Measurements from ENCODE around the gene LRMDA.

The LRMDA gene

GRCh38 chr10:76161301-76161582 lies 729.8 kb downstream of the LRMDA start:
- DNase-seq = no peak
- H3K36me3 ChIP-seq (ENCODE audit: control insufficient read depth in 1 of 2, insufficient read depth in 2 of 2, low read depth in 1 of 2, low read length in 2 of 2) = no peaks in the 10 kb centered on the region
- no peak overlapping the region for H2BK120ac ChIP-seq (ENCODE audit: low read depth, low read length)

GRCh38 chr10:76168437-76168836 lies 737.0 kb downstream of the LRMDA start:
- no peaks in the 10 kb centered on the region for H3K79me1 ChIP-seq (replicated peaks; ENCODE audit: low read length, poor library complexity, severe bottlenecking)
- H2BK5ac ChIP-seq (ENCODE audit: low read depth, low read length, poor library complexity, severe bottlenecking) = no peak overlapping the region
- WGBS = 100% methylated on average over 1 of the region's 1 CpG
- DNase-seq = no peak
- no peak overlapping the region for H3K9ac ChIP-seq (ENCODE audit: low read length)
- no peak overlapping the region for H3K23ac ChIP-seq (ENCODE audit: low read length in 2 of 2)
- H3K9me3 ChIP-seq (ENCODE audit: control insufficient read depth, low read length) = peaks cover 3% of the 10 kb centered on the region
- H3K18ac ChIP-seq (ENCODE audit: low read depth in 1 of 2, low read length in 2 of 2) = no peak overlapping the region
- H3K4me2 ChIP-seq (ENCODE audit: low read length, poor library complexity, severe bottlenecking) = no peak overlapping the region
- no peak overlapping the region for H2BK12ac ChIP-seq (ENCODE audit: low read length in 2 of 2)
- H3K27ac ChIP-seq (ENCODE audit: low read length, poor library complexity, severe bottlenecking) = no peak overlapping the region
- no peak overlapping the region for H3K4ac ChIP-seq (ENCODE audit: low read depth in 1 of 2, low read length in 2 of 2)
- no peak overlapping the region for H3K14ac ChIP-seq (ENCODE audit: low read length in 2 of 2)
- no peak overlapping the region for H2BK15ac ChIP-seq (ENCODE audit: low read depth, poor library complexity, severe bottlenecking)
- H3K36me3 ChIP-seq (ENCODE audit: control insufficient read depth in 1 of 2, insufficient read depth in 2 of 2, low read depth in 1 of 2, low read length in 2 of 2) = no peaks in the 10 kb centered on the region
- no peak overlapping the region for H4K8ac ChIP-seq (ENCODE audit: low read length)
- H3K4me1 ChIP-seq (ENCODE audit: control insufficient read depth, insufficient read depth, low read depth, low read length) = no peaks in the 10 kb centered on the region
- H3K4me3 ChIP-seq (ENCODE audit: insufficient read depth in 1 of 2, low read depth in 1 of 2, low read length in 2 of 2) = no peak overlapping the region
- H2BK120ac ChIP-seq (ENCODE audit: low read depth, low read length) = no peak overlapping the region
- no peak overlapping the region for H2AK5ac ChIP-seq (ENCODE audit: low read length, severe bottlenecking)
- H2AFZ ChIP-seq (ENCODE audit: low read depth, low read length) = no peak overlapping the region
- peaks cover 0 to 14% of the 10 kb centered on the region in 2 experiments for H3K27me3 ChIP-seq (ENCODE audit: control insufficient read depth in 1 of 2, insufficient read depth in 1 of 2, low read length in 2 of 2)
- H4K91ac ChIP-seq (ENCODE audit: low read length) = no peak overlapping the region

More at GRCh38 chr10:76161301-76161582, 729.8 kb downstream of the LRMDA start:
- H3K4me3 ChIP-seq (ENCODE audit: insufficient read depth in 1 of 2, low read depth in 1 of 2, low read length in 2 of 2) = no peak overlapping the region
- H2AFZ ChIP-seq (ENCODE audit: low read depth, low read length) = no peak overlapping the region
- H3K4me2 ChIP-seq (ENCODE audit: low read length, poor library complexity, severe bottlenecking) = no peak overlapping the region
- H2BK12ac ChIP-seq (ENCODE audit: low read length in 2 of 2) = peak overlapping the region in 1 of 2 experiments; percentile 42
- no peaks in the 10 kb centered on the region for H3K4me1 ChIP-seq (ENCODE audit: control insufficient read depth, insufficient read depth, low read depth, low read length)
- no peak overlapping the region for H3K4ac ChIP-seq (ENCODE audit: low read depth in 1 of 2, low read length in 2 of 2)
- H2BK5ac ChIP-seq (ENCODE audit: low read depth, low read length, poor library complexity, severe bottlenecking) = no peak overlapping the region
- no peak overlapping the region for H3K23ac ChIP-seq (ENCODE audit: low read length in 2 of 2)
- no peak overlapping the region for H3K27ac ChIP-seq (ENCODE audit: low read length, poor library complexity, severe bottlenecking)
- H3K14ac ChIP-seq (ENCODE audit: low read length in 2 of 2) = no peak overlapping the region
- H4K8ac ChIP-seq (ENCODE audit: low read length) = peak overlapping the region; percentile 29
- H3K18ac ChIP-seq (ENCODE audit: low read depth in 1 of 2, low read length in 2 of 2) = no peak overlapping the region
- WGBS = 80% methylated on average over 7 of the region's 7 CpGs
- peak overlapping the region; percentile 40 for H3K9ac ChIP-seq (ENCODE audit: low read length)
- H3K79me1 ChIP-seq (replicated peaks; ENCODE audit: low read length, poor library complexity, severe bottlenecking) = no peaks in the 10 kb centered on the region
- no peak overlapping the region for H4K91ac ChIP-seq (ENCODE audit: low read length)
- peaks cover 3% of the 10 kb centered on the region for H3K9me3 ChIP-seq (ENCODE audit: control insufficient read depth, low read length)
- H2BK15ac ChIP-seq (ENCODE audit: low read depth, poor library complexity, severe bottlenecking) = no peak overlapping the region
- peaks cover 0 to 3% of the 10 kb centered on the region in 2 experiments for H3K27me3 ChIP-seq (ENCODE audit: control insufficient read depth in 1 of 2, insufficient read depth in 1 of 2, low read length in 2 of 2)
- no peak overlapping the region for H2AK5ac ChIP-seq (ENCODE audit: low read length, severe bottlenecking)

GRCh38 chr10:76169246-76169645 lies 737.8 kb downstream of the LRMDA start:
- Histone ChIP-seq H3K4me1 (ENCODE audit: control insufficient read depth, insufficient read depth, low read depth, low read length) (no peaks in the 10 kb centered on the region), H2BK5ac (ENCODE audit: low read depth, low read length, poor library complexity, severe bottlenecking) (no peak overlapping the region), H2BK12ac (ENCODE audit: low read length in 2 of 2) (no peak overlapping the region), H2BK15ac (ENCODE audit: low read depth, poor library complexity, severe bottlenecking) (no peak overlapping the region), H2AFZ (ENCODE audit: low read depth, low read length) (no peak overlapping the region), H3K9ac (ENCODE audit: low read length) (no peak overlapping the region), H3K4me2 (ENCODE audit: low read length, poor library complexity, severe bottlenecking) (no peak overlapping the region), H4K8ac (ENCODE audit: low read length) (no peak overlapping the region), H3K4ac (ENCODE audit: low read depth in 1 of 2, low read length in 2 of 2) (no peak overlapping the region), H3K14ac (ENCODE audit: low read length in 2 of 2) (no peak overlapping the region), H3K27me3 (ENCODE audit: control insufficient read depth in 1 of 2, insufficient read depth in 1 of 2, low read length in 2 of 2) (peaks cover 0 to 14% of the 10 kb centered on the region in 2 experiments), H3K27ac (ENCODE audit: low read length, poor library complexity, severe bottlenecking) (no peak overlapping the region), H3K23ac (ENCODE audit: low read length in 2 of 2) (no peak overlapping the region), H3K18ac (ENCODE audit: low read depth in 1 of 2, low read length in 2 of 2) (no peak overlapping the region), H4K91ac (ENCODE audit: low read length) (no peak overlapping the region), H2BK120ac (ENCODE audit: low read depth, low read length) (no peak overlapping the region), H3K79me1 (replicated peaks; ENCODE audit: low read length, poor library complexity, severe bottlenecking) (no peaks in the 10 kb centered on the region), H2AK5ac (ENCODE audit: low read length, severe bottlenecking) (no peak overlapping the region), H3K4me3 (ENCODE audit: insufficient read depth in 1 of 2, low read depth in 1 of 2, low read length in 2 of 2) (no peak overlapping the region), H3K36me3 (ENCODE audit: control insufficient read depth in 1 of 2, insufficient read depth in 2 of 2, low read depth in 1 of 2, low read length in 2 of 2) (no peaks in the 10 kb centered on the region), H3K9me3 (ENCODE audit: control insufficient read depth, low read length) (peaks cover 3% of the 10 kb centered on the region)
- no peak for DNase-seq
- 92% methylated on average over 2 of the region's 2 CpGs for WGBS

- H3K4ac ChIP-seq (ENCODE audit: low read depth in 1 of 2, low read length in 2 of 2) = no peak overlapping the region
- H3K18ac ChIP-seq (ENCODE audit: low read depth in 1 of 2, low read length in 2 of 2) = no peak overlapping the region
- no peaks in the 10 kb centered on the region for H3K79me1 ChIP-seq (replicated peaks; ENCODE audit: low read length, poor library complexity, severe bottlenecking)
- H2BK15ac ChIP-seq (ENCODE audit: low read depth, poor library complexity, severe bottlenecking) = no peak overlapping the region
- H2AFZ ChIP-seq (ENCODE audit: low read depth, low read length) = no peak overlapping the region
- H4K8ac ChIP-seq (ENCODE audit: low read length) = no peak overlapping the region
- no peak overlapping the region for H3K9ac ChIP-seq (ENCODE audit: low read length)
- no peaks in the 10 kb centered on the region for H3K4me1 ChIP-seq (ENCODE audit: control insufficient read depth, insufficient read depth, low read depth, low read length)
- no peak overlapping the region for H3K4me3 ChIP-seq (ENCODE audit: insufficient read depth in 1 of 2, low read depth in 1 of 2, low read length in 2 of 2)
- H3K4me2 ChIP-seq (ENCODE audit: low read length, poor library complexity, severe bottlenecking) = no peak overlapping the region
- H3K14ac ChIP-seq (ENCODE audit: low read length in 2 of 2) = peak overlapping the region in 1 of 2 experiments; percentile 18
- no peak overlapping the region for H3K27ac ChIP-seq (ENCODE audit: low read length, poor library complexity, severe bottlenecking)
- no peak overlapping the region for H2BK12ac ChIP-seq (ENCODE audit: low read length in 2 of 2)
- no peak overlapping the region for H2BK120ac ChIP-seq (ENCODE audit: low read depth, low read length)
- no peaks in the 10 kb centered on the region for H3K36me3 ChIP-seq (ENCODE audit: control insufficient read depth in 1 of 2, insufficient read depth in 2 of 2, low read depth in 1 of 2, low read length in 2 of 2)
- H2AK5ac ChIP-seq (ENCODE audit: low read length, severe bottlenecking) = no peak overlapping the region
- H3K9me3 ChIP-seq (ENCODE audit: control insufficient read depth, low read length) = no peaks in the 10 kb centered on the region
- no peak overlapping the region for H3K23ac ChIP-seq (ENCODE audit: low read length in 2 of 2)
- H3K27me3 ChIP-seq (ENCODE audit: control insufficient read depth in 1 of 2, insufficient read depth in 1 of 2, low read length in 2 of 2) = peaks cover 0 to 14% of the 10 kb centered on the region in 2 experiments
- H4K91ac ChIP-seq (ENCODE audit: low read length) = no peak overlapping the region
- 81% methylated on average over 2 of the region's 2 CpGs for WGBS
- no peak overlapping the region for H2BK5ac ChIP-seq (ENCODE audit: low read depth, low read length, poor library complexity, severe bottlenecking)
- no peak for DNase-seq
Measured at GRCh38 chr10:76172020-76172419, 740.6 kb downstream of the LRMDA start.

Data from mesenchymal stem cell (in vitro differentiated cells and primary cell).